ENCODE results near the gene TRAF7. TPM values are rescaled to one million over a fixed set of nuclear protein-coding genes. Genes with fewer than 3 reads are reported as not detected.

Gene TRAF7
- total RNA-seq, 2 experiments from 2014 or later = 53.6 to 82.3 TPM

GRCh38 chr16:2198283-2198682 lies 42.7 kb downstream of the TRAF7 start:
- no TSS peak for BruUV-seq (replicated peaks)
- Histone ChIP-seq H3K4me3 (ENCODE audit: low read depth, low read length, poor library complexity, severe bottlenecking) (no peak overlapping the region), H3K4me2 (ENCODE audit: low read length) (no peak overlapping the region), H3K27ac (ENCODE audit: low read depth, low read length, poor library complexity, severe bottlenecking) (no peak overlapping the region), H3K79me2 (ENCODE audit: insufficient read depth, low read depth, low read length) (no peaks in the 10 kb centered on the region), H3K36me3 (ENCODE audit: insufficient read depth, low read length) (no peaks in the 10 kb centered on the region), H3K9me2 (ENCODE audit: insufficient read depth, low read length) (no peaks in the 10 kb centered on the region), H4K20me1 (ENCODE audit: insufficient read depth, low read length) (no peaks in the 10 kb centered on the region), H3K9me3 (ENCODE audit: low read length) (no peaks in the 10 kb centered on the region), H3K4me1 (ENCODE audit: insufficient read depth, low read length, poor library complexity, severe bottlenecking) (no peaks in the 10 kb centered on the region), H2AFZ (ENCODE audit: low read length) (no peak overlapping the region)
- intact Hi-C loops (cut with micrococcal nuclease; ENCODE audit: unreplicated experiment) = no loop called here
- TF ChIP-seq CTCF (conservative IDR thresholded peaks at IDR 0.05; ENCODE audit: low read length) = no peak
- no peak for TF ChIP-seq EZH2phosphoT487 (IDR thresholded peaks at IDR 0.05; ENCODE audit: borderline replicate concordance, low read depth, low read length)
- CTCF ChIA-PET (ENCODE audit: unreplicated experiment) = no interaction called here
- POLR2A ChIA-PET = interaction anchor here (0.6 kb wide), 1 partner anchor 55 kb away, joined by 5 read pairs; no protein-coding TSS in a partner anchor
- DNase-seq (ENCODE audit: low spot score) = no peak

GRCh38 chr16:2199095-2199494 lies 43.5 kb downstream of the TRAF7 start:
- H3K79me2 ChIP-seq (ENCODE audit: insufficient read depth, low read depth, low read length) = no peaks in the 10 kb centered on the region
- intact Hi-C loops (cut with micrococcal nuclease; ENCODE audit: unreplicated experiment) = no loop called here
- no peaks in the 10 kb centered on the region for H4K20me1 ChIP-seq (ENCODE audit: insufficient read depth, low read length)
- no TSS peak for BruUV-seq (replicated peaks)
- no peaks in the 10 kb centered on the region for H3K4me1 ChIP-seq (ENCODE audit: insufficient read depth, low read length, poor library complexity, severe bottlenecking)
- no peak for TF ChIP-seq EZH2phosphoT487 (IDR thresholded peaks at IDR 0.05; ENCODE audit: borderline replicate concordance, low read depth, low read length)
- no peak for TF ChIP-seq CTCF (conservative IDR thresholded peaks at IDR 0.05; ENCODE audit: low read length)
- DNase-seq (ENCODE audit: low spot score) = no peak
- ChIA-PET POLR2A (no interaction called here), CTCF (ENCODE audit: unreplicated experiment) (no interaction called here)
- no peak overlapping the region for H3K4me3 ChIP-seq (ENCODE audit: low read depth, low read length, poor library complexity, severe bottlenecking)
- no peaks in the 10 kb centered on the region for H3K9me2 ChIP-seq (ENCODE audit: insufficient read depth, low read length)
- H3K27ac ChIP-seq (ENCODE audit: low read depth, low read length, poor library complexity, severe bottlenecking) = no peak overlapping the region
- H2AFZ ChIP-seq (ENCODE audit: low read length) = no peak overlapping the region
- H3K36me3 ChIP-seq (ENCODE audit: insufficient read depth, low read length) = no peaks in the 10 kb centered on the region
- no peak overlapping the region for H3K4me2 ChIP-seq (ENCODE audit: low read length)
- no peaks in the 10 kb centered on the region for H3K9me3 ChIP-seq (ENCODE audit: low read length)

- no peaks in the 10 kb centered on the region for H3K9me2 ChIP-seq (ENCODE audit: insufficient read depth, low read length)
- H2AFZ ChIP-seq (ENCODE audit: low read length) = no peak overlapping the region
- no TSS peak for BruUV-seq (replicated peaks)
- no peak for DNase-seq (ENCODE audit: low spot score)
- ChIA-PET CTCF (ENCODE audit: unreplicated experiment) (no interaction called here), POLR2A (no interaction called here)
- no peaks in the 10 kb centered on the region for H3K9me3 ChIP-seq (ENCODE audit: low read length)
- H4K20me1 ChIP-seq (ENCODE audit: insufficient read depth, low read length) = no peaks in the 10 kb centered on the region
- TF ChIP-seq CTCF (conservative IDR thresholded peaks at IDR 0.05; ENCODE audit: low read length) (no peak), EZH2phosphoT487 (IDR thresholded peaks at IDR 0.05; ENCODE audit: borderline replicate concordance, low read depth, low read length) (no peak)
- no peaks in the 10 kb centered on the region for H3K79me2 ChIP-seq (ENCODE audit: insufficient read depth, low read depth, low read length)
- intact Hi-C loops (cut with micrococcal nuclease; ENCODE audit: unreplicated experiment) = no loop called here
- H3K4me1 ChIP-seq (ENCODE audit: insufficient read depth, low read length, poor library complexity, severe bottlenecking) = peaks cover 2% of the 10 kb centered on the region
- no peaks in the 10 kb centered on the region for H3K36me3 ChIP-seq (ENCODE audit: insufficient read depth, low read length)
- no peak overlapping the region for H3K4me3 ChIP-seq (ENCODE audit: low read depth, low read length, poor library complexity, severe bottlenecking)
- no peak overlapping the region for H3K4me2 ChIP-seq (ENCODE audit: low read length)
- H3K27ac ChIP-seq (ENCODE audit: low read depth, low read length, poor library complexity, severe bottlenecking) = no peak overlapping the region
These were observed 44.1 kb downstream of the TRAF7 start for GRCh38 chr16:2199621-2200139.
